ENCODE measurements around the gene GSN.

- no peak for TF ChIP-seq POLR2A (IDR thresholded peaks at IDR 0.05)
- TF ChIP-seq, protein P1, sequence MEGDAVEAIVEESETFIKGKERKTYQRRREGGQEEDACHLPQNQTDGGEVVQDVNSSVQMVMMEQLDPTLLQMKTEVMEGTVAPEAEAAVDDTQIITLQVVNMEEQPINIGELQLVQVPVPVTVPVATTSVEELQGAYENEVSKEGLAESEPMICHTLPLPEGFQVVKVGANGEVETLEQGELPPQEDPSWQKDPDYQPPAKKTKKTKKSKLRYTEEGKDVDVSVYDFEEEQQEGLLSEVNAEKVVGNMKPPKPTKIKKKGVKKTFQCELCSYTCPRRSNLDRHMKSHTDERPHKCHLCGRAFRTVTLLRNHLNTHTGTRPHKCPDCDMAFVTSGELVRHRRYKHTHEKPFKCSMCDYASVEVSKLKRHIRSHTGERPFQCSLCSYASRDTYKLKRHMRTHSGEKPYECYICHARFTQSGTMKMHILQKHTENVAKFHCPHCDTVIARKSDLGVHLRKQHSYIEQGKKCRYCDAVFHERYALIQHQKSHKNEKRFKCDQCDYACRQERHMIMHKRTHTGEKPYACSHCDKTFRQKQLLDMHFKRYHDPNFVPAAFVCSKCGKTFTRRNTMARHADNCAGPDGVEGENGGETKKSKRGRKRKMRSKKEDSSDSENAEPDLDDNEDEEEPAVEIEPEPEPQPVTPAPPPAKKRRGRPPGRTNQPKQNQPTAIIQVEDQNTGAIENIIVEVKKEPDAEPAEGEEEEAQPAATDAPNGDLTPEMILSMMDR (IDR thresholded peaks at IDR 0.05 in 4 of 5, conservative IDR thresholded peaks at IDR 0.05 in 1 of 5), result no peak
Observed at GRCh38 chr9:121350036-121350435, 82.1 kb downstream of the GSN start.
